Testis (tissue), 3 donors: Measurements from ENCODE around the gene MAPK8IP1. TPM values are rescaled to one million over a fixed set of nuclear protein-coding genes. Genes with fewer than 3 reads are reported as not detected.

ENCODE experiments used
- DNase-seq: peaks from one replicate; pipeline ENCODE4 v3.0.0-alpha.2; 2019
- H3K27ac ChIP-seq, 2 donors: fragments of 200-600 bp; sonication (generic); one replicate each; pipeline ENCODE4 v1.5.1; 2019
- H3K27me3 ChIP-seq: fragments of 200-600 bp; sonication (generic); one replicate; pipeline ENCODE4 v1.5.1; 2019
- H3K36me3 ChIP-seq: fragments of 200-600 bp; sonication (generic); one replicate; pipeline ENCODE4 v1.5.1; 2017; ENCODE audit warnings: low read depth; ENCODE audit errors: missing control alignments
- H3K4me1 ChIP-seq: fragments of 200-600 bp; sonication (generic); one replicate; pipeline ENCODE4 v1.5.1; 2019
- H3K4me3 ChIP-seq, 2 donors: fragments of 200-600 bp; sonication (generic); one replicate each; pipeline ENCODE4 v1.5.1; 2017 to 2019
- H3K9me3 ChIP-seq: fragments of 200-600 bp; sonication (generic); one replicate; pipeline ENCODE4 v1.5.1; 2017
- CTCF ChIP-seq, 3 experiments: fragments of 450-650 bp in 2 of 3; fragments of 200-600 bp in 1 of 3; sonication (generic) in 1 of 3; IDR thresholded peaks; one replicate each; pipeline ENCODE4 v1.5.1; 2016 to 2019; ENCODE audit warnings: antibody characterized with exemption in 3 of 3, mild to moderate bottlenecking in 2 of 3, moderate library complexity in 1 of 3
- POLR2A ChIP-seq: fragments of 450-650 bp; IDR thresholded peaks from one replicate; pipeline ENCODE4 v1.6.1; 2017; ENCODE audit warnings: antibody characterized with exemption, mild to moderate bottlenecking, moderate library complexity
- WGBS, 2 donors: methylation state at CpG; one replicate each; pipeline ENCODE4 v1.1.5; 2018; 5-methylcytosine and 5-hydroxymethylcytosine counted together
- intact Hi-C: fragments of 100-400 bp; cut with DNase I; formaldehyde crosslinking; loops from one replicate; pipeline ENCODE4 v1.15.1; 2023; ENCODE audit warnings: low total_unique reads
- polyA plus RNA-seq: library from polyadenylated mRNA; stranded (reverse); fragments of 350-450 nt; fragmentation: Illumina TruSeq; extraction: RNeasy Lipid Tissue Mini Kit (QIAGEN cat#74804); gene quantifications from one replicate; pipeline ENCODE4 v1.2.3, GENCODE V29; 2014; ENCODE audit warnings: low read depth, low replicate concordance; ENCODE audit not compliant: insufficient read depth
- total RNA-seq, 2 donors: library from RNA; depleted of rRNA; stranded (reverse); fragments of >200 nt; gene quantifications; one replicate each; pipeline ENCODE4 v1.2.3, GENCODE V29; 2016

Gene MAPK8IP1
- total and polyA plus RNA-seq, 3 donors from 2014 or later = 54.5 to 62.9 (median 57.5) TPM

- Histone ChIP-seq H3K27ac (peak overlapping the region; percentile 96 to 97), H3K4me1 (peaks cover 54% of the 10 kb centered on the region), H3K27me3 (no peaks in the 10 kb centered on the region), H3K4me3 (peak overlapping the region; percentile 95 to 96), H3K36me3 (no peaks in the 10 kb centered on the region), H3K9me3 (no peaks in the 10 kb centered on the region)
- TF ChIP-seq POLR2A (no peak), CTCF (IDR thresholded peaks at IDR 0.05) (no peak)
- DNase-seq = no peak
- intact Hi-C loops = no loop called here
- WGBS, 2 donors = 18 to 33% methylated on average over 8 of the region's 8 CpGs
Observed at GRCh38 chr11:45848654-45849081, 36.8 kb upstream of the MAPK8IP1 start.

GRCh38 chr11:45850446-45850845, 35.0 kb upstream of the MAPK8IP1 start:
- no peak for DNase-seq
- peak overlapping the region in 1 of 2 donors; percentile 29 for H3K27ac ChIP-seq

GRCh38 chr11:45851228-45851627, 34.2 kb upstream of the MAPK8IP1 start:
- no peaks in the 10 kb centered on the region for H3K27me3 ChIP-seq
- H3K27ac ChIP-seq = peak overlapping the region in 1 of 2 donors; percentile 16
- H3K9me3 ChIP-seq = no peaks in the 10 kb centered on the region
- TF ChIP-seq CTCF (IDR thresholded peaks at IDR 0.05) = no peak
- TF ChIP-seq POLR2A = no peak
- intact Hi-C loops = no loop called here
- no peak for DNase-seq
- peaks cover 66% of the 10 kb centered on the region for H3K4me1 ChIP-seq
- 65 to 71% methylated on average over 2 of the region's 2 CpGs for WGBS, 2 donors
- no peaks in the 10 kb centered on the region for H3K36me3 ChIP-seq
- no peak overlapping the region for H3K4me3 ChIP-seq

More at GRCh38 chr11:45850446-45850845, 35.0 kb upstream of the MAPK8IP1 start:
- H3K27me3 ChIP-seq = no peaks in the 10 kb centered on the region
- 60 to 74% methylated on average over 2 of the region's 2 CpGs for WGBS, 2 donors
- H3K36me3 ChIP-seq = no peaks in the 10 kb centered on the region
- intact Hi-C loops = no loop called here
- peaks cover 58% of the 10 kb centered on the region for H3K4me1 ChIP-seq
- H3K4me3 ChIP-seq = no peak overlapping the region
- TF ChIP-seq POLR2A (no peak), CTCF (IDR thresholded peaks at IDR 0.05) (no peak)
- H3K9me3 ChIP-seq = no peaks in the 10 kb centered on the region

- H3K27ac ChIP-seq = peak overlapping the region; percentile 5 to 37
- TF ChIP-seq POLR2A = no peak
- no peak for TF ChIP-seq CTCF (IDR thresholded peaks at IDR 0.05)
- H3K27me3 ChIP-seq = no peaks in the 10 kb centered on the region
- no peaks in the 10 kb centered on the region for H3K9me3 ChIP-seq
- H3K4me1 ChIP-seq = peaks cover 66% of the 10 kb centered on the region
- no peak for DNase-seq
- no peak overlapping the region for H3K4me3 ChIP-seq
- intact Hi-C loops = no loop called here
- 46 to 64% methylated on average over 4 of the region's 4 CpGs for WGBS, 2 donors
- no peaks in the 10 kb centered on the region for H3K36me3 ChIP-seq
Observed at GRCh38 chr11:45852018-45852711, 33.3 kb upstream of the MAPK8IP1 start.

- 36 to 56% methylated on average over 1 of the region's 1 CpG for WGBS, 2 donors
- DNase-seq = no peak
- Histone ChIP-seq H3K27ac (peak overlapping the region; percentile 5 to 37), H3K27me3 (no peaks in the 10 kb centered on the region), H3K4me3 (no peak overlapping the region), H3K9me3 (no peaks in the 10 kb centered on the region), H3K4me1 (peaks cover 72% of the 10 kb centered on the region), H3K36me3 (no peaks in the 10 kb centered on the region)
- TF ChIP-seq CTCF (IDR thresholded peaks at IDR 0.05) (no peak), POLR2A (no peak)
- intact Hi-C loops = no loop called here
Observed at GRCh38 chr11:45852712-45853101, 32.7 kb upstream of the MAPK8IP1 start.
